Activated CD4-positive, alpha-beta T cell treated with anti-CD3 and anti-CD28 coated beads, Interleukin-2, Interleukin-4, amounts not matched to agents 100 ng/mL and 50 ng/mL, durations not matched to agents 16 hours and 8 hours (primary cell): ENCODE data around the gene ZFHX3.

ENCODE experiments used
- DNase-seq: peaks from one replicate; pipeline ENCODE4 v3.0.0-alpha.2; 2020; ENCODE audit warnings: low spot score

The ZFHX3 gene

DNA sequence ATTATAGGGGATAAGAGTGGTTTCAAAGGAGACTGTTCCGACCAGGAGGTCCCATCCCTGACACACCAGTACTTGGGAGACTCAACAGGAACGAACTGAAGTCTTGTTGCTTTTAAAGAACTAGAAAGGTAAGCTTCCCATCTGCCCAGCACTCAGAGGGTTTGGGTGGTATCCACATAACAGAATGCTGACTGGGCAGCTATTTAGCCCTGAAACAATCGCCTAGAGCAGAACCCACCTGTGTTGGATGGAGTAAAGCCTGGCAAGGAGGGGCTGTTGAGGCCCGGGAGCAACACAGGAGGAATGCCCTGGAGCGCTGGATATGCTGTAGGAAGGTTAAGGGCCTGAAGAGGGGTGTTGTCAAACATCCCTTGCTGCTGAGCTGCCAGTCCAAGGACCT lies 254.9 kb downstream of the ZFHX3 start:
- DNase-seq = no peak

DNA sequence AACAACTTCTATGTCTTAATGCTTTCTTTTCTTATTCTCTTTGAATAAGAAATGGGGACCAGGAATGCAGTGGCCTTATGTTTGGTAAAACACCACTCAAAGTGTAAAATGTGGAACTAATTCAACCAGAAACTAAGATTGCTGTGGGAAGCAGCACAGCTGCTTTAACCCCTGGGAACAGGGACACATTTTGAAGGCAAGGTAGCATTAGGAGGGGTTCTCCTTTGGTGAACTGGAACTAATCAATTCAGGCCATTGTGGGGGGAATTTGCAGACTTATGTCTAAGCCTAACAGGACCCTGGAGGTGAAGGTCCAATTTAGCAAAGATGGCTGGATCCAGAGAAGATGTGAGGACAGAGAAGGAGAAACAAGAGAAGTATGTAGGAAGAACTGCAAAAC lies 256.1 kb downstream of the ZFHX3 start:
- no peak for DNase-seq

DNA sequence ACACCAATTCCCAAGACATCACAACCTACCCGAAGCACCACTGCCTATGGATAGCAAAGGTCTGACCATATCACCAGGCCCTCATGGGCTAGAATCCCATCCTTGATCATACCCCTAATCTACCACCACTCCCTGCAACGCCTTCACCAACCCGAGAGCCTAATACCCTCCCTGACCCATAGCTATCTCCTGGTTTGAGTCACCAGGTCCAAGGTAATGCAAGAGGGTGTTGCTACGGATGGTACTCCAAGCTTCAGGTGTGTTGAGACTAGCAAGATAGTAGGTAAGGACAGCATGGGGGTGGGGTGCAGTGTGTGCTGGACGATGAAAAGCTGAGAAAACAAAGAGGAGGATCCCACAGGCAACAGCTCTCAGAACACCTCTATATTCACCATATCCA lies 258.0 kb downstream of the ZFHX3 start:
- no peak for DNase-seq

DNA sequence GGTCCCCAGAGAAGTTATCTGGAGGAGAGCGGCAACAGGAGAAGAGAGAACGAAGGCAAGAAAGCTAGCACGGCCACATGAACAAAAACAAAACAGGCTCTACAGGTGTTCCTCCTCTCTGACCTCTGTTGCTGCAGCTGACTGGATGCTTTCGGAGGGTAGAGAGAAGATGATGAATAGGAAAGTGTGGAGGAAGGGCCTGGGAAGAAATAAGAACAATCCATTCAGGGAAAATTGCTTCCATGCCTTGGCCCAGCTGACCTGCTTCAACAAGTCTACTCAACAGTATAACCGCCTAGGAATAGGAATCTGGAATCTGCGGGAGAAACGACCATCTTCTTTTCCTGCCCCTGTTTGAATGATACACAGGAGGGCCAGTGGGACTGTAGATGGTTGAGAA lies 258.5 kb downstream of the ZFHX3 start:
- DNase-seq = no peak

DNA sequence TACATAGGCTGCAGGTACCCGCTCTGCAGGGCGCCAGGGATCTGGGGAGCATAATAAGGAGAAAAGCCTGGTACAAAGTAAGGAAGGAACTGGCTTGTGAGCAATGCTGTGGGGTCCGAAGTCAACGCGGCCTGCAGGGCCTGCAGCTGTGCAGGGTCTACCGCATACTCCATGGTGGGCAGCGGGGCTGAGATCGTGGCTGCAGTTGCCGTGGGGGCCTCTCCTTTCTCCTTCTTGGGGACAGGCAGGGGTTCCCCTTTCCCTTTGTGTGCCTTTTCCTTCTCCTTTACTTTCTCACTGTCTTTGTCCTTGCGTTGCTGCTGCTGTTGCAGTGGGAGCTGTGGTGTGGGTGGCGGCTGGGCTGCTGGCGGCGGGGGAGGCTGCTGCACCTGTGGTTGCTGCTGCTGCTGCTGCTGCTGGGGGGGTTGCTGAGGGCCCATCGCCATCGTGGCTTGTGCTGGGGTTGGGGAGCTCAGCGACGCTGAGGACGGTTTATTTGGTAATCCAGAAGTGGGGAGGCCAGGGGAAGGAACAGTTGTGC lies 259.6 kb downstream of the ZFHX3 start:
- no peak for DNase-seq

DNA sequence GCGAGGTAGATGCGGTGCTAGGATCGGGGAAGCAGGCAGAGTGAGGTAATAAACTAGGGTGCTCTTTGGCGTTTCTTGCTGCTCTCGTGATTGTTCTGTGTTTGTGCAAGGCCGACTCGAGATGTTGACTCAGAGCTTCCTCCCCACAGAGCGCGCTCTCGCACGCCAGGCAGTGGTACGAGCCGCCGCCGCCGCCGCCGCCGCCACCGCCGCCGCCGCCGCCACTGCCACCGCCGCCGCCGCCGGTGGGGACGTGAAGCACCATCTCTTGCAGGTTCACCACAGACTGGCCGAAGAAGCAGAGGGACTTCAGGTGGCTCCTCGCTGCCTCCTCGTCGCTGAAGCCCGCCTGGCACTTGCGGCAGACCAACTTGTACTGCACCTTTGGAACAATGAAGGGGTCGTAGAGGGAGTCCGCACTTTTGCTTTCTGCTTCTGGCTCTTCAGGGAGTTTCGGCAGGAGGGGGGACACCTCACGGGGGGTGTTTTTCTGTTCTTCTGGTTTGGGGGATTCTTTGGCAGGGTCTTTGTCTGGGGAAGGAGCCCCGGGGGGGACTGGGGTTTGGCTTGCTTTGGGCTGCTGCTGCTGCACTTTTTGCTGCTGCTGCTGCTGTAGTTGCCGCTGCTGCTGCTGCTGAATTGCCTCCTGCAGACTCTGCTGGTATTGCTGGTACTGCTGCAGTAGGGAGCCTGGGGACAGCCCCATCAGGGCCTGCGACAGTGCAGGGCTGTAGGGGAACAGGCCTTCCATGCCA lies 260.2 kb downstream of the ZFHX3 start:
- peak; percentile 76 for DNase-seq

DNA sequence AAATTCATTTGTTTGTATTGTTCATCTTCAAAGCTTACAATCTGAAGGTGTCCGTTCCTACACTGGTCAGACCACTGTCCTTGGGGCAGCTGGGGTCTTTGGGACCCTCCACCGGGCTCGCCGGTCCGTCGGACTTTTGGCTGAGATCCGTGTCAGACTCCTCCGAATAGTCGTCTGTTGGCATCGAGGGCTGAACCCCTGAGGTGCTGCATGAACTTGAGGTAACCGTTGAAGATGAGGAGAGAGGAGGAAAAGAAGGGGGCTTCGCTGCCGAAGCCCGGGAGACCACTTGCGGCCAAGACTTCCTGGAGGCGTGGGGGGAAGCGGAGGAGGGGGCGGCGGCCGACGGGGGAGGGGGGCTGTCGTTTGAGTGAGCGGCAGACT lies 260.8 kb downstream of the ZFHX3 start:
- no peak for DNase-seq

DNA sequence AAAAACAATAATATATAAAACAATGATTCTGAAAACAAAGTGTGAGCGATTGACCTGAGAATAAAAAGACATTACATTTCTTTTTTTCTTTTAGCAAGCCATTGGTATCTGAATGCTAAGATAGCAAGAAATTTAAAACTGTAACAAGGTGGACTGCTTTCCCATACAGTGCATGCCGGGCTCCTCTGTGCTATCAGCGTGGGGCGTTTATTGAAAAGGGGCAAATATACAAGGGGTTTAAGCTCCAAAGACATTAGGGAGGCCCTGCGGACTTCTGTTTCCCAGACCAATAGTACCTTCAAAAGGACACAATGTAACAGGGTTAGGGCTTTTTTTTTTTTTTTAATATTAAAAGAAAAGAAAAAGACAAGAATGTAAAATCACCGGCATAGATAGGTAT lies 261.3 kb downstream of the ZFHX3 start:
- no peak for DNase-seq

DNA sequence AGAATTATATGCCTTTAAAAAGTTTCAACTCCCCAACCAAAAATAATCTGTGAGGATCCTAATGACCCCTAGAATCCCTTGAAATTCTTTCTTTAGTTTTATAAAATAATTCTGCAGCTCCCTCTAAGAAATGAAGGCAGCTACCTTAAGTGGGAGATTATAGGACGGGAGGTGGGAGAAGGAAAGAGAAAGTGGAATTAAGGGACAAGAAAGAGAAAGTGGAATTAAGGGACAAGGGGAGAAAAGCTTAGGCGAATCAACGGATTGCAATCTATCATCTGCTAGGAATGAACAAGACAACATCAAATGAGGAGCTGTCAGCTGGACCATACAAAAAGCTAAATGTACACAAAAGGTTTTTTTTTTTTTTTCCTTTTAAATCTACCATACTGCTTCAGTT lies 262.0 kb downstream of the ZFHX3 start:
- no peak for DNase-seq

DNA sequence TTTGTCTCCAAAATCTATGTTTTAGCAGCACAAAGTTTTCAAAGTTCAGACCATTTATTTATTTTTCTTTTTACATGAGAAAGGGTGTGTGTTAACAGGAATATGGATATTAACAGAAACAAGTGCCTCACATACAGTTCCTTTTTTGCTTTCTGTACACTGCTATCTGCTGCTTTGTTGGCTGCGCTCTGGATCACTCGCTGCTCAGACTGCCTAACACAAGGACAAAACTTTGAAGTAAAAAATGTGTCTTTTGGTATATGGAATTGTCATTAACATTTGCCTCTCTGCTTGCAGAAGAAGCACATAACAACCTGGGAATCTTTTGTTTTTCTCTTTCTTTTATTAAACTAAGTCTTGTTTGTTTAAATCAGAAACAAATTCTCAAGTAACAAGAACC lies 262.8 kb downstream of the ZFHX3 start:
- DNase-seq = no peak

DNA sequence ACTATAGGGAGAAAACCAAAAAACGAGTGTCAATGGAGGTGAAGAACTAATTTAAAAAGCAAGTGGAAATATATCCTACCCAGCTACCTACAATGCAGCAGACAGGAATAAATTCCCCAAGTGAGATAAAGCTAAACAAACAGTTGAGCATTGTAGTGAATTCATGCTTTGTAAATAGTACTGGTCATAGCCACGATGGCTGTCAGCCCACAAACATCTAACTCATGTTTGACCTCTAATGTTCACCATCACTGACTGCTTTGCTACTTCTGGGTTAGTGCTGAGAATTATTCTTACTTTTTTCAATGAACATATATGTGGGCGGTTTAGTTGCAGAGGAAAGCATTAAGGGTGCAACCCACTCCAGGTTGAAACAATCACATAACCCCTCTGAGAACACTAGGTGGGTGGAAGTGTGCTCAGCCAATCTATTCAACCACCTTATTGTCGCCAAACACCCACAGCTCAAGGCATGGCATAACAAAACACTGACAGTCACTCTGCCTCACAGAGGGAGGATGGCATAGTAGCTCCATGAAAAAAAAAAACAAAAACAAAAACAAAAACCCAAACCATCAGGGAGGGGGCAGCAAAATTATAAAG lies 264.1 kb downstream of the ZFHX3 start:
- DNase-seq = no peak

DNA sequence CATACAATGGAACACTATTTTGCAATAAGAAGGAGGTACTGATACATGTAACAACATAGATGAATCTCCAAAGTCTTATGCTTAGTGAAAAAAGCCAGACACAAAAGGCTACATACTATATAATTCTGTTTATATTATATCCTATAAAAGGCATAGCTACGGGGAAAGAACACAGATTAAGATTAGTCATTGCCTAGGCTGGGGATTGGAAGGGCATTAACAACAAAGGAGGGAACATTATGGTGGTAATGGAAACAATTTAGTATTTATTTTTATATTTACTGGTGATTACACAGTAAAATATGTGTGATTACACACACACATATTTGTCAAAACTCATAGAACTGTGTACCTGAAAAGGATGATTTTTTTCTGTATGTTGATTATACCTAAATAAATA lies 278.1 kb downstream of the ZFHX3 start:
- no peak for DNase-seq

DNA sequence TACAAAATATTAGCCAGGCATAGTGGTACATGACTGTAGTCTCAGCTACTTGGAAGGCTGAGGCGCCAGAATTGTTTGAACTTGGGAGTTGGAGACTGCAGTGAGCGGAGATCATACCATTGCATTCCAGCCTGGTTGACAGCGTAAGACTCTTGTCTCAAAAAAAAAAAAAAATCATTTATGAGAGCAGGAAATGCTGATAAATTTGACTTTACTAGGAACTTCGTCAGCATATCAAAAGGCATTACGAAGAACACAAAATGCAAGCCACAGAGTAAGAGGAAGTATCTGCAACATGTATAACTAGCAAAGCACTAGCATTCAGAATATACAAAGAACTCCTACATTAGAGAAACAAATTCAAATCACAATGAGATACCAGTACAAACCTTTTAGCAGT lies 279.3 kb downstream of the ZFHX3 start:
- no peak for DNase-seq

DNA sequence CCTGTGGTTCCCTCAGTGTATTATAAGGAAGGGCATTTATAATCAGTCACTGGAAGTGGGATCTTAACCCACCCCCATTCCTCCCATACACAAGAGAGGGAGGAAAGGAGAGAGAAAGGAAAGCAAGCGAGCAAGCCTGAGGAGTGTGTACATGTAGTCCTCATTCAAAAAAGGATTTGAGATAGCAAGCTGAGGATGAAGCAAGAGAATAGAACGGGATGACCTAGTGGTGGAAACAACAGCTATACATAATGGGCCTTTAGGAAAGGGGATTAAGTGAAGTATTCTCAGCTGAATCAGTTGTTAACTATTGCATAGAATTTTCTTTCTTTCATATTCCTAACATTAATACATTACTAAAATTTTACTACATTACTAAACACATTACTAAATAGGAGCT lies 281.4 kb downstream of the ZFHX3 start:
- DNase-seq = no peak

DNA sequence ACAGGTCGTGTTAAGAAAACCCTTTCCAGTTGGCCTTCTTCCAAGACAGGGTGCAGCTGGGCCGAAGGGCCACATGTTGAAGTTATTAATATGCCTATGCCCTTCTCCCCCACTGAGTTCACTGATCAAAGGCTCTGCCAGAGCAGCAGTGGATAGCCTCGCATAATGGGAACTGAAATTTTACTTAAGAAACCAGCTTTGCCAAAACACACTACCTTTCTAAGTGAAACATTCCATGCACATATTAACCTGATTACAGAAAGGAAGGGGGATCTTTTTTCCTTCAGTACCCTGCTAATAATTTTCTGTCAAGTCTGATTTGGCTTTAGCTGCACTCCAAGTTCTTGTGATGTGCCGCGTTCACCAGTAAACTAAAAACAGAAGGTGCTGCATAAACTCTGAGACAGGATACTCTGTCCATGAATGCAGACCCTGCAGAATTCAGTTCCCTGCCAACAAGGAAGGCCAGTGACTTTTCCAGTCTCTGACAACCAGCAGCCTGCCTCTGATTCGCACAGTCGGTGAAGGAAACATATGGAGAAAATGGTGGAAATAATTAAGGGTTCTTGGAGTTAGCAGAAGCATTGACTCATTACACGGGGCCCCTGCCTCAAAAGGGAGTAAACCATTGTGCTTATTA lies 283.8 kb downstream of the ZFHX3 start:
- no peak for DNase-seq

DNA sequence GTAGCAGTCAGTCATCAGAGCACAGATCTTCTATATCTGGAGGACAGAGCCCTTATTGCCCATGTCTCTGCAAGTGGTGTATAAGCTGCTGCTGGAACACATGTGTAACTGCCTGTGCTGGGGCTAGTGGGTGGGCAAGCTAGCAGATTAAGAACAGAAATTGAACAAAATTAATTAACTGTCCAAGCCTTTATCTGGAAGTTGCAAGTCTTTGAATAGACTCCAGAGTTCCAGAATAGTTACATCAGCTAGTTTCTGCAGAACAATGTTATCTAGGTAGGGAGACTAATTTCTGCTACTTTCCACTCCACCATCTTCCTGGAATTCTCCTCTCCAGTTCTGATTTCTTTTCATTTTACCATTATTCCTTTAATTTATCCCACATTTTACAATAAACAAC lies 287.3 kb downstream of the ZFHX3 start:
- no peak for DNase-seq

DNA sequence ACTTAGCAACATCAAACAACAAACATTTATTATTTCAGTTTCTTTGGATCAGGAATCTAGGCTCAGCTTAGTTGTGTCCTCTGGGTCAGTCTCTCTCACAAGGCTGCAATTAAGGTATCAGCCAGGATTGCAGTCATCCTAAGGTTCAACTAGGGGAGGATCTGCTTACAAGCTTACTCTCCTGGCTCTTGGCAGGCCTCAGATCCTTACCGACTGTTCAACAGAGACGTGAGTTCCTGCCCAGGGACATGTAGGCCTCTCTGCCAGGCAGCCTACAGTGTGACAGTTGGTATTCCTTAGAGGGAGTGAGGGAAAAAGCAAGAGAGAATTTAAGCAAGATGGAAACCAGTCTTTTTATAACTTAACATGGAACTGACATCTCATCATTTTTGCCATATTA lies 294.0 kb downstream of the ZFHX3 start:
- no peak for DNase-seq

DNA sequence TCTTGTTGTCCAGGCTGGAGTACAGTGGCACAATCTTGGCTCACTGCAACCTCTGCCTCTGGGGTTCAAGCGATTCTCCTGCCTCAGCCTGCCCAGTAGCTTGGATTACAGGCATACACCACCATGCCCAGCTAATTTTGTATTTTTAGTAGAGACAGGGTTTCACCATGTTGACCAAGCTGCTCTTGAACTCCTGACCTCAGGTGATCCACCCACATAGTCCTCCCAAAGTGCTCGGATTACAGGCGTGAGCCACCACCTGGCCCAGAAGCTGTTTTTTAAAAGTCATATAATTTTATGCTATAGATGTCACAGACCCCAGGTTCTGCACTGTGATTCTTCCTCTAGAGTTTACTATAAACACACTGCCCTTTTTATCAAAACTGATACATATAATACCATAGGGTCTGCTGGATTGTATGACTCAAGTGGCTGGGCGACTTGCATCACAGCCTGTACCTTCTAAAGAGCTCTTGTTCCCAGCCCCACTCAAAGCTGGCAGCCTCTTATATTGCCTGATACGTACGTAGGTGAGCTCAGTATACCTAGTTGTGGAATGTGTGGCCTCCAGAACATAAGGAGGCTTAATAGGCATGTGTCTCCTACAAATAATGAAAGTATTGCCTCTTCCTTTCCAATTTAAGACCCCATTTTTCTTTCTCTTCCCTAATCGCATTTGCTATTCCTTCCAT lies 295.8 kb downstream of the ZFHX3 start:
- no peak for DNase-seq

DNA sequence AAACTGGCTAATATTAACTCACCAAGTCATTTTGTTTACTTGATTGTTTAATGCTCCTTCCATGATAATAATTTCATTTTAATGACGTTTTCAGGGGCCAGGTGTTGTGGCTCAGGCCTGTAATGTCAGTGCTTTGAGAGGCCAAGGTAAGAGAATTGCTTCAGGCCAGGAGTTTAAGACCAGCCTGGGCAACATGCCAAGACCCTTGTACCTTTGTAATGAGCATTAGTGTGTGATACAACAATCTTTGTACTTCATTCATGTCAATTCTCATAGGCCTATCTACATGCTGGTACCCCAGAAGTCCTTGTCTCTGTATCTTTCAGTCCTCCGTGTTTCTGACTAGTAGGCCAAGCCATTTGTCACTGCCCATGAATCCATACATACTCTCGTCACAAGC lies 296.9 kb downstream of the ZFHX3 start:
- DNase-seq = no peak

DNA sequence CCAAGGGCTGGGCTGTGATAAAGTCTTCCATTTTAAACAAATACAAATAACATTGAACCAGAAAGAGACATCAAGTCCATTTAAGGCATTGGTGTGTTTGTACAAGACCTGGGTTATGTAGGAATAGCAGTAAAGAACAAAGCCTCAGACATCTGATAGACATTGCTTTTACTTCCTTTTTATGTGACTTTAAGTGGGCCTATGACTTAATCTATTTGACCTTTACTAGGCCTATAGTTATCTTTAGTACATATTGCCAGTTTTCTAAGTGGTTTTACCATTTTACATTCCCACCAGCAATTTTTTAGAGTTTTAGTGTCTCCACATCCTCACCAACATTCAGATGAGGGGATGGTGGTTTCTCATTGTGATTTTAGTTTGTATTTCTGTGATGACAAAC lies 298.8 kb downstream of the ZFHX3 start:
- no peak for DNase-seq

DNA sequence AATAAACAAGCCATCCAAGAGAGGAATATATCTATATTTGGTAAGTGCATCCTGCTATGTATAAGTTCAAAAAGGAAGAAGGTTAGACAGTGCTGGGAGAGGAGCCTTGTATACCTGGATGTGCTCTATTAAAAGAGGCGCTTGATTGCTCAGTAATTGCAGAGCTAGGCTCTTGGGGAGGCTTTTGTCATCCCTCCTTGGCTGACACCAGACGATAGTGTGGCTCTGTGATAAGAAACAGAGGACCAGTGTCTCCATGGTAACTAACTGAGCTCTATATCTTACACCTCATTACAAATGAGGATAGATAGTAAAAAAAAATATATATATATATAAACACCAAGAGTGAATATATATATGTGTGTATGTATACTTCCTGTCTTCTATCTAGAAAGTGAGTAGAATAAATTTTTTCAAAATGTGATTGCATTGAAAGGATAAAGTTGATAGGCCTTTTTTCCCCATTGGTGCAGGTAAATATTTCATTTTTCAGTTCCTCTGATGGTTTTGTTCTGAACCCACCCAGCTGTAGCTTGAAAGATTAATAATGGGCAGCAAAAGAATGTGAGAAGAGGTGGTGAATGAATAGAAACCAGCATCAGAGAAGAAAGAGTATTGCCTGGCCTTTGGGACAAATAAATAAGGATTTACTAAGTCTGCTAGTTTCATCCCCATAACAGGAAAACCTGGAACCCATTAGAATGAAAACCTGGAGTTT lies 303.7 kb downstream of the ZFHX3 start:
- no peak for DNase-seq
